IPS DF 4.7 (cell line): ENCODE results near the gene KRTAP9-1.
"Not testable (repeated sequence)": the region's sequence is repeated elsewhere in the genome, so short reads cannot be mapped to it uniquely, and the experiment has no call there.

Source experiments
- DNase-seq: peaks from one replicate; pipeline ENCODE4 v3.0.0-alpha.2; 2013; ENCODE audit warnings: low spot score; ENCODE audit errors: extremely low read depth

The KRTAP9-1 gene

DNA sequence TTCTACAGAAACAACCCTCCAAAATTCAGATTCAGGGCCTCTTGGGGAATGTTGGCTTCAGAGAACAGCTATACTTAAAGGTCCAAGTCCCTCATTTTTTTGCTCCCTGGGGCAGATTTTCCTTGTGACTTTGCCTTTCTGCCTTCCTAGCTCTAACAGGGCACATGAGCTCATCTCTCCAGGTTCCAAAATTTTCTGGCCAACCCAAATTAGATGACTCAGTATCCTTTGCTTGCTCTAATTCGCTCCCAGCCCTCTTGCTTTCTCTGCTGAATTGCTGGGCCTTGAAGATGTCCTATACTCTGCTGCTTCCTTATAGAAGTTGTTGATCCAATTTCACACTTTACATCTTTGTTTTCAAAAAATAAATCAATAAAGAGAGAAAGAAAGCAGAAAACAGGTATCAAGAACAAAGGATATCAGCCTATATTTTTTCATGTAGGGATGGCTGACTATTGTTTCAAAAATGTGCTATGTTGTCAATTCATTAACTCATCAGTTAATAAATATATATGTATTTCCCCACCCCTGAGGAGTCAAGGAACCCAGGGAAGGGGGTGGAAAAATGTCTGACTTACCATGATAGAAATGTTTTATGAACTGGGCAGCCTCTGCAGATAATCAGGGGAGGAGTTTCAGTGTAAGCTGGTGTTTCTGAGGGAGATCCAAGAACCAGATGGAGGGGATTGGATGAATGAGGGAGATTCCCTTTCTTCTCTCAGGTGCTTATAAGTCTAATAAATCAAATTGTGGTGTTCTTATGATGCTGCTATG, 10.7 kb upstream of the KRTAP9-1 start:
- DNase-seq = no peak

GRCh38 chr17:41184480-41184961, 5.2 kb upstream of the KRTAP9-1 start, which contains the start of gene KRTAP4-1:
KRTAP4-1 (minus strand) TSS chr17:41184911; CDS start chr17:41184854, 57 bp downstream.
- DNase-seq = no peak

GRCh38 chr17:41185001-41185400, 4.7 kb upstream of the KRTAP9-1 start:
- DNase-seq = no peak

GRCh38 chr17:41186872-41187271, 2.8 kb upstream of the KRTAP9-1 start:
- no peak for DNase-seq

DNA sequence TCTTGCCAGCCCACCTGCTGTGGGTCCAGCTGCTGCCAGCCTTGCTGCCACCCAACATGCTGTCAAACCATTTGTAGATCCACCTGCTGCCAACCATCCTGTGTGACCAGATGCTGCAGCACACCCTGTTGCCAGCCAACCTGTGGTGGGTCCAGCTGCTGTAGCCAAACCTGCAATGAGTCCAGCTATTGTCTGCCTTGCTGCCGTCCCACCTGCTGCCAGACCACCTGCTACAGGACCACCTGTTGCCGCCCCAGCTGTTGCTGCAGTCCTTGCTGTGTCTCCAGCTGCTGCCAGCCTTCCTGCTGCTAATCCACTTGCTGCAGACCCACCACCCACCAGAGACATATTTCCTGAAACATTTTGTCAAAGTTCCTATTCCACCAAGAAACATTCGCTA, 641 bp downstream of the KRTAP9-1 start:
- DNase-seq = no peak

DNA sequence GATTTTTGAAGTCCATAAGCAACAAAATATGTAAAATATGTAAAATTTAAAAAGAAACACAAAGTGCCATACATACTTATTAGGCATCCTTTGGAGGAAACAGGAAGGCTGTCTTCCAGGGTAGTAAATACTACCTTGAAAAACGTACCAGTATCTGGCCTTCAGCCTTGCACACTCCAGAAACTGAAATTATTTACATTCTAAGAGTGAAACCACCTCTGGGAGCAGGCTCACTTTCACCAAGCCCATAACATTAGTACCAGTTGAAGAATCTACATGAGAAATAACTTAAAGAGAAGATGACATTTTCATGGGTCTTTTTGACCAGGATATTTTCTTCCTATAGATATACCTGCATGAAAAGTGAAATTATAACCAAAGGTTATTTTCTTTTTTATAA, 6.4 kb downstream of the KRTAP9-1 start:
- DNase-seq = no peak

GRCh38 chr17:41199421-41200078, 9.9 kb downstream of the KRTAP9-1 start:
- no peak for DNase-seq

DNA sequence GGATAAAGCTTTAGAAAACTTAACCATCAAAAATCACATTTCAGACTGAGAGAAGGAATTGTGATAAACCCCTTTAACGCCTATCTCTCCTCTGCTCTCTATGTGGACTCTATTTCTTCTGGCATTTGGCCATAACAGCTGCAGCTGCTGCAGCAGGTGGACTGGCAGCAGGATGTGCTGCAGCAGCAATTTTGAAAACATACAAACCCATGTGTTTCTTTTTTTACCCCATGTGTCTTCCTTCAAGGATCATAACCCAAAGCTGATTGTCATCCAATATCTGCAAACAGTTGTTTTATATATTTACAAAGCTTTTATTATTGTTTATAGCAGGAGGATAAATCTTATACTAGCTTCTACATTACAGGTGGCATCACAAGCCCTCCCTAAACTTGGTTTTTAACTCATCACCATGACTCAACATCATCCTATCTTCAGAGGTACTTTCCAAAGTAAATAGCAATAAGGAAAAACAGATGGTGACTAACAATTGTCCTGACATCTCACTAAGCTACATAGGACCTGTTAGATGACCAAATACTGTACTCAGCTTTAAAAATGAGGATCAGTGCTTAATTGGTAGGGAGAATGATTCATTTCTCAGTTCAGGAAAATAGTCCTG, 22.3 kb downstream of the KRTAP9-1 start:
- no peak for DNase-seq

DNA sequence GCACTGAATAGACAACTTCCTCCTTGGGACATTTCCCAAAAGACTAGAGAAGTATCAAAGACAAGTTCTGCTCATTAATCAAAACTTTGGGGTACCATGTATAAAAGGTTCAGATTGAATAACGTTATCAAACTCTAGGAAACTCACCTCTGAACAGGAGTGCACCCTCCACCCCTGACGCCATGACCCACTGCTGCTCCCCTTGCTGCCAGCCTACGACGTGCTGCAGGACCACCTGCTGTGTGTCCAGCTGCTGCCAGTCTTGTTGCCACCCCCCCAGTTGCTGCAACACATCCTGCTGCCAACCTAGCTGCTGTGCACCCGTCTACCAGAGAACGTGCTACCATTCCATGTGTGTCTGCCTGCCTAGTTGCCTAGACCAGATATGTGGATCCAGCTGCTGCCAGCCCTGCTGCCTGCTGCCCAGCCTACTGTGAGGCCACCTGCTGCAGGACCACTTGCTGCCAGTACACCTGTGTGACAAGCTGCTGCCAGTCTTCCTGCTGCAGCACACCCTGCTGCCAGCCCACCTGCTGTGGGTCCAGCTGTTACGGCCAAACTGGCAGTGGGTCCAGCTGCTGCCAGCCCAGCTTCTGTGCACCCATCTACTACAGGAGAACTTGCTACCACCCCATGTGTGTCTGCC, 23.0 kb downstream of the KRTAP9-1 start:
- DNase-seq = no peak

DNA sequence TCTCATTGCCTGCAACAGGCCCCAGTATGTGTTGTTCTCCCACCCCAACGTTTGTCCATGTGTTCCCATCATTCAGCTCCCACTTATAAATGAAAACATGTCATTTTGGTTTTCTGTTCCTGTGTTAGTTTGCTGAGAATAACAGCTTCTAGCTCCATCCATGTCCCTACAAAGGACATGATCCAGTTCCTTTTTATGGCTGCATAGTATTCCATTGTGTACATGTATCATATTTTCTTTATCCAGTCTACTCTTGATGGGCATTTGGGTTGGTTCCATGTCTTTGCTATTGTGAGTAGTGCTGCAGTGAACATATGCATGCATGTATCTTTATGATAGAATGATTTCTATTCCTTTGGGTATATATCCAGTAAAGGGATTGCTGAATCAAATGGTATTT, 26.0 kb downstream of the KRTAP9-1 start:
- no peak for DNase-seq

DNA sequence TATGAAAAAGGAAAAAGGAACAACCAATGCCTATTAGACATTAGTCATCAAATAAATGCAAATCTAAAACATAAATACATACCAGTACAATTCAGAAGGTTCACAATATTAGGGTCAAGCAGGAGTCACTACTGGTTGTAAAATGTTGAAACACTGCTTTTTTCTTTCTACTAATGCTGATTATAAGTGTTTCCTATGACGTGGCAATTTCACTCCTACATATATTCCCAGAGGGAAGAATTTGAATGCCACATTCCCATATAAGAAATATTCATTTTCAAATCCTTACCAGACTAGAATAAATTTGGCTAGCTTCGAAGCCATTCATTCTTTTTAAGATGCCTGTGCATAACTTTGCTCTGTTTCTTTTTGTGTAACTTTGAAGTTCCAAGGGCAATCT, 34.1 kb downstream of the KRTAP9-1 start:
- no peak for DNase-seq

- DNase-seq = no peak
These were observed 36.4 kb downstream of the KRTAP9-1 start for GRCh38 chr17:41226051-41226450.

DNA sequence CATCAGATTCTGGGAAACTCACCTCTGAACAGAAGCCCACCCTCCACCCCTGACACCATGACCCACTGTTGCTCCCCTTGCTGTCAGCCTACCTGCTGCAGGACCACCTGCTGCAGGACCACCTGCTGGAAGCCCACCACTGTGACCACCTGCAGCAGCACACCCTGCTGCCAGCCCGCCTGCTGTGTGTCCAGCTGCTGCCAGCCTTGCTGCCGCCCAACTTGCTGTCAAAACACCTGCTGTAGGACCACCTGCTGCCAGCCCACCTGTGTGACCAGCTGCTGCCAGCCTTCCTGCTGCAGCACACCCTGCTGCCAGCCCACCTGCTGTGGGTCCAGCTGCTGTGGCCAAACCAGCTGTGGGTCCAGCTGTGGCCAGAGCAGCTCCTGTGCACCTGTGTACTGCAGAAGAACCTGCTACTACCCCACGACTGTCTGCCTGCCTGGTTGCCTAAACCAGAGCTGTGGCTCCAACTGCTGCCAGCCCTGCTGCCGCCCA, 37.0 kb downstream of the KRTAP9-1 start, which contains the start of gene KRTAP9-2:
Gene KRTAP9-2, plus strand, starts transcription at position 51 of the 498 bp plus-strand sequence. Its CDS starts 7 bp downstream, at position 58.
- not testable (repeated sequence) for DNase-seq

DNA sequence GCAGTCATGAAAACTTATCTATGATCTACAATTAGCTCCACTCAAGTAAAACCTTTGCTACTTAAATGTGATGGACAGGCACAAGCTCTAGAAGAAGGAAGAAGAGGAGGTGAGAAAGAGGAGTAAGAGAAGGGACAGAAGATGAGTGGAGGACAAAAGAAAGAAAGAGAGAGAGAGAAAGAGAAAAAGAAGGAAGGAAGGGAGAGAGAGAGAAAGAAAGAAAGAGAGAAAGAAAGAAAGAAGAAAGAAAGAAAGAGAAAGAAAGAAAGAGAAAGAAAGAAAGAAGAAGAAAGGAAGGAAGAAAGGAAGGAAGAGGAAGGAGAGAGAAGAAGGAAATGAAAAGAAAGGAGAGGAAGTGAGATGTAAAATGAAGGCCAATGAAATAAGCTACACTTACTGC, 40.4 kb downstream of the KRTAP9-1 start:
- no peak for DNase-seq

- no peak for DNase-seq
These were observed 42.0 kb downstream of the KRTAP9-1 start for GRCh38 chr17:41231731-41232130.

DNA sequence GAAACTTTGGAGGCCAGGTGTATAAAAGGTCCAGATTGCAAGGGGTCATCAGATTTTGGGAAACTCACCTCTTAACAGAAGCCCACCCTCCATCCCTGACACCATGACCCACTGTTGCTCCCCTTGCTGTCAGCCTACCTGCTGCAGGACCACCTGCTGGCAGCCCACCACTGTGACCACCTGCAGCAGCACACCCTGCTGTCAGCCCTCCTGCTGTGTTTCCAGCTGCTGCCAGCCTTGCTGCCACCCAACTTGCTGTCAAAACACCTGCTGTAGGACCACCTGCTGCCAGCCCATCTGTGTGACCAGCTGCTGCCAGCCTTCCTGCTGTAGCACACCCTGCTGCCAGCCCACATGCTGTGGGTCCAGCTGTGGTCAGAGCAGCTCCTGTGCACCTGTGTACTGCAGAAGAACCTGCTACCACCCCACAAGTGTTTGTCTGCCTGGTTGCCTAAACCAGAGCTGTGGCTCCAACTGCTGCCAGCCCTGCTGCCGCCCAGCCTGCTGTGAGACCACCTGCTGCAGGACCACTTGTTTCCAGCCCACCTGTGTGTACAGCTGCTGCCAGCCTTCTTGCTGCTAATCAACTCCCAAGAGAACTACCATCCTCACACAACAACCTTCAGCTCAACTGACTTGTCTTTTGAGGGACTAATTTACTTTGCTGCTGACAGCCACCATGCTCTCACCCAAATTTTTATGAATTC, 42.9 kb downstream of the KRTAP9-1 start, which contains the start of gene KRTAP9-3:
Gene KRTAP9-3, plus strand, starts transcription at position 51 of the 707 bp plus-strand sequence. Its CDS starts 53 bp downstream, at position 104.
- DNase-seq = not testable (repeated sequence)

DNA sequence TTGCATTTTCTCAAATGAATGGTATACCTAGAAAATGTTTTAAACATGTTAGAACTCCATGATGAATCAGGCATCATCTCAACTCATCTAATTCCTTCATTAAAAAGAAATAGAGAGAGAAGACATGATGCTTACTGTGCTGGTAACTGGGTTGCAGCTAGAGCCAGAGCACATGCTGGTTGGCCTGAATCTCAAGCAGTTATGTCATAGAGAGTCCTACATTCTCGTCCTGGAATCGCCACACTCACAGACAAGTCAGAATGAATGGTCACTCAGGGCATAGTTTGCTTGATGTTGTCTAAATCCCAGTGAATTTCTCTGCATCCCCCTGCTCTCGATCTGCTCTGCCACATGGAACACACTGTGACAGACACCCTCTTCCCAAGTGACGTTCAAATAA, 47.4 kb downstream of the KRTAP9-1 start:
- DNase-seq = not testable (repeated sequence)

DNA sequence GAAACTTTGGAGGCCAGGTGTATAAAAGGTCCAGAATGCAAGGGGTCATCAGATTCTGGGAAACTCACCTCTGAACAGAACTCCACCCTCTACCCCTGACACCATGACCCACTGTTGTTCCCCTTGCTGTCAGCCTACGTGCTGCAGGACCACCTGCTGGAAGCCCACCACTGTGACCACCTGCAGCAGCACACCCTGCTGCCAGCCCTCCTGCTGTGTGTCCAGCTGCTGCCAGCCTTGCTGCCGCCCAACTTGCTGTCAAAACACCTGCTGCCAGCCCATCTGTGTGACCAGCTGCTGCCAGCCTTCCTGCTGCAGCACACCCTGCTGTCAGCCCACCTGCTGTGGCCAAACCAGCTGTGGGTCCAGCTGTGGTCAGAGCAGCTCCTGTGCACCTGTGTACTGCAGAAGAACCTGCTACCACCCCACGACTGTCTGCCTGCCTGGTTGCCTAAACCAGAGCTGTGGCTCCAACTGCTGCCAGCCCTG, 48.3 kb downstream of the KRTAP9-1 start, which contains the start of gene KRTAP9-8:
Gene KRTAP9-8, plus strand, starts transcription at position 51 of the 489 bp plus-strand sequence. Its CDS starts 53 bp downstream, at position 104.
- not testable (repeated sequence) for DNase-seq
